Stimulated activated CD8-positive, alpha-beta memory T cell treated with anti-CD3 and anti-CD28 coated beads, Interleukin-4, amount 100 ng/mL, for 24 hours (primary cell): ENCODE results near the gene AURKB.
"Not testable (repeated sequence)": the region's sequence is repeated elsewhere in the genome, so short reads cannot be mapped to it uniquely, and the experiment has no call there.

Experiments used
- DNase-seq: peaks from one replicate; pipeline ENCODE4 v3.0.0-alpha.2; 2020; ENCODE audit warnings: low read depth

AURKB gene

DNA sequence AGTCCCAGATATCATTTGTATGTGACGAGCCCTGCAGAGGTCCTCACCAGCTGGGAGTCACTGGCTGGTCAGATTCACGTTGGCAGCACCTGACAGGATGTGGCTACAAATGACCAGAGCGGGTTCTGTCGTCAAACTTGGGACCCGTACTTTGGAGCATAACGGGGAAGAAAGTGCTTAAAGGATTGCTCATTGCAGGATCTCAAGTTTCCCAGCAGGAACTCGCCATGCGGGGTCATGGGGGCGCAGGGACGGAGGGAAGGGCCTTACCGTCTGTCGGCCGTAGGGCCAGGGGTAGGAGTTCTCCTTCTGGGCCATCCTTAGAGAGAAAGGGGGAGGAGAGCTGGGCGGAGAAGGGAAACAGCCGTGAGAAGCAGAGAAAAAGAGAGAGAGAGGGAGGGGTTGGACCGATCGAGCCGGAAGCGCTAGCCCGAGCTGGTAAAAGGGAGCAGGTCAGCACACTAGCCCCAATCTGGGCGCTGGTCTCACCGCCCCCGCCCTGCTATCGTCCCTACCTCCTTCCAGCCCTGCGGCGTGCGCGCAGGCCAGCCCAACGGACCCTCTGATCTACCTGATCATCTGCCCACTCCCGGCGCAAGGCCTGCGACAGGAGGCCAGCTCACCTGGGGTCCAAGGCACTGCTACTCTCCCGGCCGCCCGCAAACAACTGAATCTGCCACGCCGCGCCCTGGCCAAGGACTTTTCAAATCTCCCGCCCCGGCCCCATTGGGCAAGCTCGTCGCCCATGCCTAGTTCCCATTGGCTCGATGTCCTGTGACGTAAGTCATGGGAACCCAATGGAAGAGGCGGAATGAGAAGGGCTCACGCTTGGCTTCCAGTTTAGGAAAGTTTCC, at the start of gene AURKB:
Gene AURKB (minus strand): TSS at position 669 of the 854 bp plus-strand sequence. CDS start 351 bp downstream, at position 318.
- DNase-seq: peak; percentile 82

DNA sequence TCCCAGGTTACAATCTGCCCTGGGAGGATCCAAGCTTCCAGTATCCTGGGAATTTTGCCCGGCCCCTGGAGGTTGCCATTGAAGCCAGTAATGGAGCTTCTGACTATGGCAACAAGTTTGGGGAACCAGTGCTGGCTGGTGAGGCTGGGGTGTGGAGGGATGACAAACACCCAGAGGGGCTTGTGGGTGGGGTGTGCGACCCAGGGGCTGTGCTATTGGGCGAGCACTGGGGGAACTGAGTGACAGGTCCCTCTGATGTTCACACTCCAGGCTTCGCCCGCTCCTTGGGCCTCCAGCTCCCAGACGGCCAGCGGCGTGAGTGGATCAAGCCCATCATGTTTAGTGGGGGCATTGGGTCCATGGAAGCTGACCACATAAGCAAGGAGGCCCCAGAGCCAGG, 47.4 kb upstream of the AURKB start:
- no peak for DNase-seq

DNA sequence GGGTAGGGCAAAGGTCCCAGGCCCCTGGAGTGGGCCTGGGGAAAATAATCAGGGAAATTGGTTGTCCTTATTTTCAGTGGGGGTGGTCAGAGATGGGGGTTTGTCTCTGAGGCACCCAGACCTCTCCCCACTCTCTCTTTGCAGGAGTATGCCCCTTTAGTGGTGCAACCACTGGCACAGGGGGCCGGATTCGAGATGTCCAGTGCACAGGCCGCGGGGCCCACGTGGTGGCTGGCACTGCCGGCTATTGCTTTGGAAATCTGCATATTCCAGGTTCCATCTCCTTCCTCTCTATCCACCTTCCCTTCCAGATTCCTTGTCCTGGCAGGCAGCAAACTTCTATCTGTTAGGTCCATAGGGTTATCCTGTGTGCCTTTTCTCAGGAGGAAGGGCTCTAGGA, 46.3 kb upstream of the AURKB start:
- DNase-seq: no peak

DNA sequence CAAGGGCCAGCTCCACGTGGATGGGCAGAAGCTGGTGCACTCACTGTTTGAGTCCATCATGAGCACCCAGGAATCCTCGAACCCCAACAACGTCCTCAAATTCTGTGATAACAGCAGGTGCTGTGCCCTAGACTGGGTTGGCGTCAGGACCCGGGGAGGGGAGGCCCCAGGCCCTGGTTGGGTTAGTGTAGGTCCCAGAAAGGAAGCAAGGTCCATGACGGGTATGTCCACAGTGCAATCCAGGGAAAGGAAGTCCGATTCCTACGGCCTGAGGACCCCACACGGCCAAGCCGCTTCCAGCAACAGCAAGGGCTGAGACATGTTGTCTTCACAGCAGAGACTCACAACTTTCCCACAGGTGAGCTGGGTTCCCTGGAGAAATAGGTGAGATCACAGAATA, 45.9 kb upstream of the AURKB start:
- DNase-seq: no peak

DNA sequence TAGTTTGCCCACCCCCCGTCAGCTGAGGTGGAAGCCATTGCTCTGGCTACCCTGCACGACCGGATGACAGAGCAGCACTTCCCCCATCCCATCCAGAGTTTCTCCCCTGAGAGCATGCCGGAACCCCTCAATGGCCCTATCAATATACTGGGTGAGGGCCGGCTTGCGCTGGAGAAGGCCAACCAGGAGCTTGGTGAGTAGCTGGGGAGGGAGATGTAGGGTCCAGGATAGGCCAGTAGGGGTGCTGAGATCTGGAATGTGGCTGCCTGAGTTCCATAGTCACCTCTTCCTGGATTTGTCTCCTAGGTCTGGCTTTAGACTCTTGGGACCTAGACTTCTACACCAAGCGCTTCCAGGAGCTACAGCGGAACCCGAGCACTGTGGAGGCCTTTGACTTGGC, 45.1 kb upstream of the AURKB start:
- no peak for DNase-seq

DNA sequence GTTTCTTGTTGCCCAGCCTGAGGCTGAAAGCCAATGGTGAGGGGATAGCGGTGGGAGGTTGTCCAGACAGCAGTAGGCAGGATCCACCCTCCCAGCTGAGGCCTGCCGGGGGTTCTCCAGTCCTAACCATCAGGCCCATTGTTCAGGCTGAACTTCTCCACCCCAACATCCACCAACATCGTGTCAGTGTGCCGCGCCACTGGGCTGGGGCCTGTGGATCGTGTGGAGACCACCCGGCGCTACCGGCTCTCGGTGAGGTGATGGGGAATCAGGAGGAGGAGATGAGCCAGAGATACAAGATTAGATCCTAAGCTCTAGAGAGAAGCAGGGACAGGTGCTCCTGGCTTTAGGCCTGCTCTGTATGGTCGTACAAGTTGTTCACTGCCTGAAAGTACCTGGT, 44.5 kb upstream of the AURKB start:
- no peak for DNase-seq

DNA sequence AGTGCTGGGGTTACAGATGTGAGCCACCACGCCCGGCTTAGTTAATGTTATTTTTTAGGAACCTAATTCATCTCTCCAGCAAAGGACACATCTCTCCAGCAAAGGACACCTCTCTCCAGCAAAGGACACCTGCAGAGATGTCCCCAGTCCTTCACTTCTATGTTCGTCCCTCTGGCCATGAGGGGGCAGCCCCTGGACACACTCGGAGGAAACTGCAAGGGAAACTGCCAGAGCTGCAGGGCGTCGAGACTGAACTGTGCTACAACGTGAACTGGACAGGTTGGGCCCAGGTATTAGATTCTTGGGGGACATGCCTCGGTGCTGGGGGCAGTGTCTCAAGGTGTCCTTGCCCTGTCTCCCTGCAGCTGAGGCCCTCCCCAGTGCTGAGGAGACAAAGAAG, 43.4 kb upstream of the AURKB start:
- no peak for DNase-seq

DNA sequence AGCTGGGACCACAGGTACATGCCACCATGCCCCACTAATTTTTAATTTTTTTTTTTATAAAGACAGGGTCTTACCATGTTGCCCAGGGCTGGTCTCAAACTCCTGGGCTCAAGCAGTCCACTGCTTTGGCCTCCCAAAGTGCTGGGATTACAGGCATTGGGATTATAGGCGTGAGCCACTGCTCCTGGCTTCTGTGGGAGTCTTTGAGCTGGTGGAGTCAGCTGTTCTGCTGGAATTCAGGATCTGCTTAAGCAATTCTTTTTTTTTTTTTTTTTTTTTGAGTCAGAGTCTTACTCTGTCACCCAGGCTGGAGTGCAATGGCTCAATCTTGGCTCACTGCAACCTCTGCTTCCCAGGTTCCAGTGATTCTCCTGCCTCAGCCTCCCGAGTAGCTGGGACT, 41.0 kb upstream of the AURKB start:
- not testable (repeated sequence) for DNase-seq

DNA sequence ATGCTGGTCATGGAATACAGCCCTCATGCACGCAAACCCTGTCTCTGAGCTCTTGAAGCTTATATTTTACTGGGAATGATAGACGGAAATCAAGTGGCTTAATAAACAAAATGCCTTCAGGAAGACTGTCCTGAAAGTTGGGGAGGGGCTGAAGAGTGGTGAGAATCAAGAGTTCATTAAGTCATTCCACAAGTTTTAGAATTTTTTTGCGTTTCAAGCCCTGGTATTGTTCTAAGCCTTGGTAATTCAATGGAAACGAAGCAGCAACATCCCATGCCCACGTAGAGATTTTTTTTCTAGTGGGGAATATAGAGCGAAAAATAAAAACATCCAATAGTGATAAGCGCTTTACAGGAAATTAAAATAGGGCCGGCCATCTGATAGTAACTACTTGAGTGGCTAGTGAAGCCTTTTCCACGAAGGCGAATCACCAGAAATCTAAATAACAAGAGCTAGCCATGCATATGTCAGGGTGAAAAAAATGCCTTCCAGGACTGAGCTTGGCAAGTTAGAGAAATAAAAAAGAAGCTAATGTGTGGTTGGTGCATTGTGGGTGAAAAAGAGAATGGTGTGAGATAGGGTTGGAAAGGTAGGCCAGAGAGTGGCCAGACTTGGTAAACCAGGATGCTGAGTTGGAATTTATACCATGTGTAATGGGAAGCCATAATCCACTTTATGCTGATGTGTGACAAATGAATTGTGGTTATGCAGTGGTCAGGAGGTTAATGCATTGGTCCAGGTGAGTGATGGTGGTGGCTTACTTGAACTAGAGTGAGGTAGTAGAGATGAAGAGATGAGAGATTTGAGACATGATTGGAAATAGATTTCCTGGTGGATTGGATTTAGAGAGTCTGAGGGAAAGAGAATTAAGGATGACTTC, 39.5 kb upstream of the AURKB start:
- DNase-seq: no peak

DNA sequence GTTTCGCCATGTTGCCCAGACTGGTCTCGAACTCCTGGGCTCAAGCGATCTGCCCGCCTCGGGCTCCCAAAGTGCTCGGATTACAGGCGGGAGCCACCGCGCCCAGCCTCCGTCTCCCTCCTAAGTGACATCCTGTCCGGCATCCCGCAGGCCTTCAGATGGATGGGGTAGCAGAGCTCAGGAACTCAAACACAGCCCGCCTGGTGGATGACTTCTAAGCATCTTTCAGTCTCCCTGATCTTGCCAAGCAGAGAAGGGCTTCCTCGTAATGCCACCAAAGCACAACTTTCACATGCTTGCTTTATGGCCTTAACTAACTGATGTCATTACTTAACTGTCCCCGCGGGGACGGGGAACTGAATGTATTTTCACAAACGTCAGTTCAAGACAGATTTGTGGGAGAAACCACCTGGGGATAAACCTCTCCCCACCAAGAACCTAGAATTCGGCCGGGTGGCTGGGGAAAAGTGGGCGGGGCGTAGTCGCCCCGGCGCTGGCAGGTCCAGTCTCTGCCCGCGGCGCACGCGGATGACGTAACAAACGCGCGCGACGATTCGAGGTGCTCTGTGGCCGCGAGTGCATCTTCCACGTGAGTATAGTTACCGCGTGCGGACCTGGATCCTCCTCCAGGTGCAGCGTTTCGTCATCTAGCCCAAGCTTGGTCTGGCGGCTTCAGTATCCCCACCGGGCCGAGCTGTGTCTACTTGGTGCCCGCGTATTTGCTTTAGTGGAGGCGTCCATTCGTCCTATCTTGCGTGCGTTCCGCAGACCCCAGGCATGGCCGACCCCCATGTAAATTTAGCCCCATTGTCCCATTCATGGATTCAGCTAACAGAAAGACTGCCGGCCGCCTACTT, 38.6 kb upstream of the AURKB start, which contains the start of gene PFAS:
Gene PFAS (plus strand): TSS at position 539 of the 857 bp plus-strand sequence. CDS start 4,649 bp downstream, outside the sequence.
- peak; percentile 97 for DNase-seq

DNA sequence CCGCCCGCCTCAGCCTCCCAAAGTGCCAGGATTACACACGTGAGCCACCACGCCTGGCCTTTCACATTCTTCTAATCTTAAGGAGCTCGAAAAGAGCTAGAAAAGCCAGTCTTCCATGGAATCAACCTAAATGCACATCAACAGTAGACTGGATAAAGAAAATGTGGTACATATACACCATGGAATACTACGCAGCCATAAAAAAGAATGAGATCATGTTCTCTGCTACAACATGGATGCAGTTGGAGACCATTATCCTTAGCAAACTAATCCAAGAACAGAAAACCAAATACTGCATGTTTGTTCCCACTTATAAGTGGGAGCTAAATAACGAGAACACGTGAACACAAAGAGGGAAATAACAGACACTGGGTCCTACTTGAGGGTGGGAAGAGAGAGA, 34.4 kb upstream of the AURKB start:
- no peak for DNase-seq

DNA sequence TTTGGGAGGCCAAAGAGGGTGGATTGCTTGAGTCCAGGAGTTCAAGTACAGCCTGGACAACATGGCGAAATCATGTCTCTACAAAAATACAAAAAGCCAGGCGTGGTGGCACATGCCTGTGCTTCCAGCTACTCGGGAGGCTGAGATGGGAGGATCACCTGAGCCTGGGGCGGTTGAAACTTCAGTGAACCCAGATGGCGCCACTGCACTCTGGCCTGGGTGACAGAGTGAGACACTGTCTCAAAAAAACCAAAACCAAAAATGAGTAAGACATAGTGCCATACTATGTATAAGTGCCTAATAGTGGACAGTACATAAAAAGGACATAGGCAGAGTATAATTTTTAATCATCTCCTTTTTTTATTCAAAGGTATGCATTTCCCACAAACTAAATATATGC, 33.5 kb upstream of the AURKB start:
- no peak for DNase-seq

DNA sequence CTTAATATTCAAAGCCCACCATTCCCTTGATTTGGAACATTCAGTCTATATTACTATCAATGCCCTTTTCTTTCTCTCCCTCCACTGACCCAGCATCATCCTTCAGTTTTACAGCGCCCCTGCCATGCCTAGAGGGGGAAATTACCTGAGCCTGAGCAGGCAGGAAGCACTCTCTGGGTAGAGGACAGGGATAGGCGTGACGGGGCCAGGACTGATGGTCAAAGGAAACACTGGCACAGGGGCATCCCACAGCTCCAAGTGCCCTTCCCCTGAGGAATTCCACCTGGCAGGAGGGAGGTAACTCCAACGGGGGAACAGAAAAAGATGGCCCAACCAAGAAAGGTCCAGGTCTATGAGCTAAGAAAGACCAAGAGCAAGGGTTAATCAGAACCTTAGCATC, 27.5 kb upstream of the AURKB start:
- DNase-seq: no peak

DNA sequence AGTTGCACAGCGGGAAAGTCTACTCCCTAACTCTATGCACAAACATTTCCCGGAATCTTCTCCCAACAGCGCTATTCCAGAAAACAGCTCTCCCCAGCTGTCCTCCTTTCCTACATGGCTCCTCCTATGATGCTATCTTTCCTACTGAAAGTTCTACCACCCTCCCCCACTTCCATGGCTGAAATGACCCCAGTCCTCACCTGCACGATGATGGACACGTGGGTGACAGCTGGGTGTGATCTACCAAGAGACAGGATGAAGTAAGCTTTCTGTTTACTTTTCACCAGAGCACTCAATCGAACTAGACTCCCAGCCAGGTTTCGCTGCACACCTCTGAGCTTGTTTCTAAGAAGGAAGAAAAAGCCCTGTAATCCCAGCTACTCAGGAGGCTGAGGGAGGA, 26.8 kb upstream of the AURKB start:
- DNase-seq: no peak

DNA sequence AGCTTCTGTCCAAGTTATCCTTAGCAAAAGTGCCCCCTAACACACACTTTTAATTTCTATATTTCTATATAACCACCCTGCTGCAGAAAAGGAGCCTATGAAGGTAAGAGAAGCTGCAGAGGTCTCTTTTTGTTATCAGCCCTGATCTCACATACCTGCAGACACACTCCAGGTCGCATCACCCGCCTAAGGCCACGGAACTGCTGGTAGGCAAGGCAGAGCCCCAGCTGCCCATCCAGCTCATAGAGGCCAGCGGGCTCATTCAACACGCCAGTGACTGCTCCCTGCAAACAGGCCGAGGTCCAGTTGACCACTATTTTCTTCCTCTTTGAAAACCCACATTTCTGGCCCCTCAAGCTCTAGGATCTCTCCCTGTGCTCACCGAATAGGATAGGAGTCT, 25.3 kb upstream of the AURKB start:
- no peak for DNase-seq

DNA sequence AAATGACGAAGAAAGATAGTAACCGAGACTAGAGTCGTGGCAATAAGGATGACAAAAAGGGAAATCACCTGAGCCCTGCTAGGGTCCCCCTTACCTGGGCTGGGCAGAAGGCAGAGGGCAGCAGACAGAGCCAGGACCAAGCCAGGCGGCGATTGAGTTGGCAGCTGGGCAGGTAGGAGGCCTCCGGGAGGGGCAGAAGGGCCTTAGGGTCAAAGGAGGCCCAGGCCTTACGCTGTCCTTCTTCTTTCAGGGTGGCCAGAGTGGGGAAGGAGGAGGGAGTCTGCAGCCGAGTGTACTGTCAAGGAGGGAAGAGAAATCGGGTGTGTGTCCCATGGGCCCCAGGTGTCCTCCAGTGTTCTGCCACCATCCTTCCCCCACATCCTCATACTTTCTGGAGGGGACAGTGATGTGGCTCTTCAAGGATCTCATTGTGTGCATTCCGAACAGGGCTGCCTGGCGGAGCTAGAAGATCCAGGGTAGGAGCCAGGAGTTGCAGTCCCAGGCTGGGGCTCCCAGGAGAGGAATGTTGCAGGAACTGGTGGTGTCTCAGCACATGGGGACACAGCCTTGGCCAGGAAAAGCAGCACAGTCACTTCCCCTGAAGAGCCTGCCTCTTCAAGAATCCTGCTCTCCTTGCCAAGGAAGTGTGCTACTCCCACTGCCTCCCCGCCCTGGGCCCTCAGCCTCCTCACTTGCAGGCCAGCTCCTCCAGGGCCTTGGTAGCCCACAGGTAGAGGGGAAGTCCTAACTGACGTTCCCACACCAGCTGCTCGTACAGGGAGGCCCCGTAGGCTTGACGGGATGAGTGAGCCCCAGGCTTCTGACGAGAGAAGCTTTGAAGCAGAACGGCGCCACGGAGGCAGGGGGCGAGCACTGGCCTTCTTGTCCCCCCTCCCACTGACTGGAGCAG, 24.2 kb upstream of the AURKB start:
- DNase-seq: no peak

DNA sequence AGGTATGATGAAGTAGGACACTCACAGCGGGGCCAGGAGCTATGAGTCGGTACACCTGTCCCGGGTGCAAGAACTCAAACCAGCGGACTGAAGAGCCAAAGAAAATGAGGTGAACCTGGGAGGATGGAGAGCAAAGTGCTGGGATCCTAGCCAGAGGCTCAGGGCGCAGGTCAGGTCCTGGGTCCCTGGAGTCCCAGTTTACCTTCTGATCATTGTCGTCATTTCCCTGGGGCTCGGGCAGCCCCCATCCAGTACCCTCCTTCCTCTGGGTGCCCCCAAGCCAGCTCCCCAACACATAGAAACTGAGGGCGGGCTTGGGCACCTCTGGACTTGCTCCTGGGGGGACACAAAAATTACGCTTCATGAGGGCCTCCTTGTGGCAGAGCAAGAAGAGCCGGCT, 21.3 kb upstream of the AURKB start:
- DNase-seq: no peak

DNA sequence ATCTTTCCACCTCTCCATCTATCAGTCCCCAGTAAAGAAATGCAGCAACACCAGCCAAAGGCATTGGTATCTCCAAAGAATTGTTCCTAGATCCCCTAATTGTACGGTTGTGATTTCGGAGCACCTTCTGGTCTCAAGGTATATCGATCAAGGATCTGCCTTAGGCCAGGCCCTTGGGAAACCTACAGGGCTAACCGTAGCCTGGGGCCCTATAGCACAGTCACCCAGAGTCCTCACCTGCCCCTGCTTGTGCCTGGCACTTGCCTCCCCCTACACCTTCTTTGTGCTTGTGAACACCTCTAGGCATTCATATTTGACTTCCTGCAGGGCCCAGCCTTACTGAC, 16.8 kb upstream of the AURKB start:
- no peak for DNase-seq

DNA sequence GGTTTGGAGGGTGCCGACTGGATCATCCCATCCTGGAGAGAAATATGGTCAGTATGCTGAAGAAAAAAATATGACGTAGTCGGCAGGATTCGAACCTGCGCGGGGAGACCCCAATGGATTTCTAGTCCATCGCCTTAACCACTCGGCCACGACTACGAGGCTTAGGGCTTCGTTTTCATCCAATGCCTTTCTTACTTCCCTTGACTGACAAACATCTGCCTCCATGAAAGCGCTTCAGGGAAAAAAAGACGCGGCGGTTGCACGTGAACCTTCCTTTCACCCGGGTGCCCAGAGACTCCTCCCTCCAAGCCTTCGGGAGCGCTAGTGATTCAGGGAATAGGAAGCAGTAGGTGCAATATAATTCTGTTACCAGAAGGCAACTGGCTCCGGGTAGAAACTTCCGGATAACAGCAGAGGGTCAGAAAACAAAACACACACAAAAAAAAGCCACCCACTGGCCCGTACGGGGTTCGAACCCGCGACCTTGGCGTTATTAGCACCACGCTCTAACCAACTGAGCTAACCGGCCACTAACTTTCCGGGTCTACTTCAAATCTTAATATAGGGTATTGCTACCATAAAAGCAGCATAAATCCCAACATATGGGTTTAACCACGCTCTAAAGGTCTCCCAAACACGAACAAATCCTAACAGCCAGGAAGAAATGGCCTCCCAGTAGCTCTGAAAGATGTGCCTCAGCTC, 16.3 kb upstream of the AURKB start:
- peak; percentile 44 for DNase-seq

DNA sequence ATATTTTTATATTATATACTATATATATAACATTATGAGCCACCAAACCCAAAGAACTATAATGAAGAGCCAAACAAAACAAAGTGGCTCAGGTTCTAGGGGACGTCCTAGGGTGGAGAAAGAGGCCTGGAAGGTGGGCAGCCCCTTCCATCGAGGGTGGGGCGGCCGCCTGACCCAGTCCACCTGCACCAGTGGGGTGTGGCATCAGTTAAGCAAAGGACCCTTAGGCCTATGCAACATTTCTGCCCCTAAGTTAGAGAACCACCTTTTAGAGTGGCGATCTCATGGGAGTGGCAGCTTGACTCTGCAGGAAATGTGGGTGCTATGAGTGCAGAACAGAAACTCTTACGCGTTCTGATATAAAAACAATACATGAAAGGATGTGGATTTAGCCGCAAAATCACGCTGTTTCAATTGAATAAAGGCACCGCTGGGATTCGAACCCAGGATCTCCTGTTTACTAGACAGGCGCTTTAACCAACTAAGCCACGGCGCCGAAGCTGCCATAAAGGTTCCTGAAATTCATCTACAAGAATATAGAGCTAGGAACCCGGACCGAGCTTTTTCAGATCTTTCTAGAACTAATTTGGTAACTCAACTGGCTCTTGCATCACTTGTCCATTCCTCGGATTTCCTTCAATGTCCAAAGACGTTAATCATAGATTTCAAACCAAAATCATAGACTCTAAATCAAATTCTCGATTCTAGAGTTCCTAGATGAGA, 15.6 kb upstream of the AURKB start:
- DNase-seq: peak; percentile 54
